ENCODE results near the gene ALDH1A3. TPM values are rescaled to one million over a fixed set of nuclear protein-coding genes. Genes with fewer than 3 reads are reported as not detected.

The ALDH1A3 gene
- total RNA-seq = 80.7 and 213 TPM in 2 replicates

GRCh38 chr15:100879464-100880138 is at the start of gene ALDH1A3:
Gene ALDH1A3, plus strand, starts transcription at chr15:100879831. Its CDS starts 77 bp downstream, at chr15:100879908.

GRCh38 chr15:100918690-100919480 is 39.3 kb downstream of the ALDH1A3 start, which contains the start of gene LRRK1:
Gene LRRK1, plus strand, starts transcription at chr15:100919357. Its CDS starts 5,276 bp downstream, at chr15:100924633.

Other genes starting within 250 kb of the ALDH1A3 start
- gene LRRK1, start 39.5 kb downstream of the ALDH1A3 start, total RNA-seq = 9.1 and 10.8 TPM in 2 replicates

Measured in bronchial smooth muscle cell (primary cell).